Measurements from ENCODE around the gene SPTBN2.

The SPTBN2 gene

GRCh38 chr11:66694056-66694410, 35.0 kb downstream of the SPTBN2 start:
- Histone ChIP-seq H3K4me3 (ENCODE audit: low read depth in 1 of 5, low read length in 5 of 5) (no peak overlapping the region), H3K36me3 (ENCODE audit: control insufficient read depth in 5 of 5, insufficient read depth in 5 of 5, low read length in 5 of 5) (peaks cover 0 to 5% (median 0%) of the 10 kb centered on the region in 5 donors), H3K27me3 (ENCODE audit: control insufficient read depth in 5 of 5, insufficient read depth in 4 of 5, low read length in 5 of 5) (peaks cover 0 to 2% (median 0%) of the 10 kb centered on the region in 5 donors), H3K27ac (ENCODE audit: low read depth, low read length) (no peak overlapping the region), H3K4me1 (ENCODE audit: control insufficient read depth in 5 of 5, insufficient read depth in 5 of 5, low read length in 5 of 5) (peaks cover 0 to 2% (median 0%) of the 10 kb centered on the region in 5 donors), H3K9me3 (ENCODE audit: control insufficient read depth in 5 of 5, low read length in 5 of 5) (no peaks in the 10 kb centered on the region), H3K9ac (ENCODE audit: low read length in 5 of 5) (no peak overlapping the region)

- H3K4me1 ChIP-seq (ENCODE audit: control insufficient read depth in 5 of 5, insufficient read depth in 5 of 5, low read length in 5 of 5) = peaks cover 0 to 2% (median 0%) of the 10 kb centered on the region in 5 donors
- H3K9ac ChIP-seq (ENCODE audit: low read length in 5 of 5) = no peak overlapping the region
- H3K27me3 ChIP-seq (ENCODE audit: control insufficient read depth in 5 of 5, insufficient read depth in 4 of 5, low read length in 5 of 5) = peaks cover 0 to 3% (median 0%) of the 10 kb centered on the region in 5 donors
- H3K9me3 ChIP-seq (ENCODE audit: control insufficient read depth in 5 of 5, low read length in 5 of 5) = no peaks in the 10 kb centered on the region
- peaks cover 0 to 8% (median 0%) of the 10 kb centered on the region in 5 donors for H3K36me3 ChIP-seq (ENCODE audit: control insufficient read depth in 5 of 5, insufficient read depth in 5 of 5, low read length in 5 of 5)
- no peak overlapping the region for H3K27ac ChIP-seq (ENCODE audit: low read depth, low read length)
- H3K4me3 ChIP-seq (ENCODE audit: low read depth in 1 of 5, low read length in 5 of 5) = no peak overlapping the region
Measured at GRCh38 chr11:66693356-66694055, 35.5 kb downstream of the SPTBN2 start.

GRCh38 chr11:66692871-66693331, 36.1 kb downstream of the SPTBN2 start:
- Histone ChIP-seq H3K27ac (ENCODE audit: low read depth, low read length) (no peak overlapping the region), H3K9ac (ENCODE audit: low read length in 5 of 5) (no peak overlapping the region), H3K9me3 (ENCODE audit: control insufficient read depth in 5 of 5, low read length in 5 of 5) (no peaks in the 10 kb centered on the region), H3K36me3 (ENCODE audit: control insufficient read depth in 5 of 5, insufficient read depth in 5 of 5, low read length in 5 of 5) (peaks cover 0 to 8% (median 0%) of the 10 kb centered on the region in 5 donors), H3K4me3 (ENCODE audit: low read depth in 1 of 5, low read length in 5 of 5) (no peak overlapping the region), H3K4me1 (ENCODE audit: control insufficient read depth in 5 of 5, insufficient read depth in 5 of 5, low read length in 5 of 5) (peaks cover 0 to 2% (median 0%) of the 10 kb centered on the region in 5 donors), H3K27me3 (ENCODE audit: control insufficient read depth in 5 of 5, insufficient read depth in 4 of 5, low read length in 5 of 5) (peaks cover 0 to 3% (median 0%) of the 10 kb centered on the region in 5 donors)

- Histone ChIP-seq H3K36me3 (ENCODE audit: control insufficient read depth in 5 of 5, insufficient read depth in 5 of 5, low read length in 5 of 5) (peaks cover 0 to 8% (median 0%) of the 10 kb centered on the region in 5 donors), H3K27me3 (ENCODE audit: control insufficient read depth in 5 of 5, insufficient read depth in 4 of 5, low read length in 5 of 5) (peaks cover 0 to 3% (median 0%) of the 10 kb centered on the region in 5 donors), H3K4me1 (ENCODE audit: control insufficient read depth in 5 of 5, insufficient read depth in 5 of 5, low read length in 5 of 5) (peaks cover 0 to 2% (median 0%) of the 10 kb centered on the region in 5 donors), H3K27ac (ENCODE audit: low read depth, low read length) (no peak overlapping the region), H3K4me3 (ENCODE audit: low read depth in 1 of 5, low read length in 5 of 5) (no peak overlapping the region), H3K9me3 (ENCODE audit: control insufficient read depth in 5 of 5, low read length in 5 of 5) (no peaks in the 10 kb centered on the region), H3K9ac (ENCODE audit: low read length in 5 of 5) (no peak overlapping the region)
Measured at GRCh38 chr11:66692446-66692845, 36.6 kb downstream of the SPTBN2 start.

- Histone ChIP-seq H3K27me3 (ENCODE audit: control insufficient read depth in 5 of 5, insufficient read depth in 4 of 5, low read length in 5 of 5) (peaks cover 0 to 3% (median 0%) of the 10 kb centered on the region in 5 donors), H3K9ac (ENCODE audit: low read length in 5 of 5) (no peak overlapping the region), H3K9me3 (ENCODE audit: control insufficient read depth in 5 of 5, low read length in 5 of 5) (no peaks in the 10 kb centered on the region), H3K27ac (ENCODE audit: low read depth, low read length) (no peak overlapping the region), H3K36me3 (ENCODE audit: control insufficient read depth in 5 of 5, insufficient read depth in 5 of 5, low read length in 5 of 5) (peaks cover 0 to 8% (median 0%) of the 10 kb centered on the region in 5 donors), H3K4me1 (ENCODE audit: control insufficient read depth in 5 of 5, insufficient read depth in 5 of 5, low read length in 5 of 5) (peaks cover 0 to 2% (median 0%) of the 10 kb centered on the region in 5 donors), H3K4me3 (ENCODE audit: low read depth in 1 of 5, low read length in 5 of 5) (no peak overlapping the region)
Measured at GRCh38 chr11:66691311-66691980, 37.6 kb downstream of the SPTBN2 start.

GRCh38 chr11:66689661-66690590, 39.1 kb downstream of the SPTBN2 start:
- no peak overlapping the region for H3K9ac ChIP-seq (ENCODE audit: low read length in 5 of 5)
- no peak overlapping the region for H3K27ac ChIP-seq (ENCODE audit: low read depth, low read length)
- H3K4me3 ChIP-seq (ENCODE audit: low read depth in 1 of 5, low read length in 5 of 5) = no peak overlapping the region

GRCh38 chr11:66688561-66689534, 40.2 kb downstream of the SPTBN2 start:
- peaks cover 0 to 8% (median 0%) of the 10 kb centered on the region in 5 donors for H3K36me3 ChIP-seq (ENCODE audit: control insufficient read depth in 5 of 5, insufficient read depth in 5 of 5, low read length in 5 of 5)
- H3K9me3 ChIP-seq (ENCODE audit: control insufficient read depth in 5 of 5, low read length in 5 of 5) = no peaks in the 10 kb centered on the region
- no peak overlapping the region for H3K9ac ChIP-seq (ENCODE audit: low read length in 5 of 5)
- H3K4me1 ChIP-seq (ENCODE audit: control insufficient read depth in 5 of 5, insufficient read depth in 5 of 5, low read length in 5 of 5) = no peaks in the 10 kb centered on the region
- H3K27me3 ChIP-seq (ENCODE audit: control insufficient read depth in 5 of 5, insufficient read depth in 4 of 5, low read length in 5 of 5) = peaks cover 0 to 3% (median 0%) of the 10 kb centered on the region in 5 donors
- no peak overlapping the region for H3K4me3 ChIP-seq (ENCODE audit: low read depth in 1 of 5, low read length in 5 of 5)
- no peak overlapping the region for H3K27ac ChIP-seq (ENCODE audit: low read depth, low read length)

More at GRCh38 chr11:66689661-66690590, 39.1 kb downstream of the SPTBN2 start:
- H3K36me3 ChIP-seq (ENCODE audit: control insufficient read depth in 5 of 5, insufficient read depth in 5 of 5, low read length in 5 of 5) = peaks cover 0 to 8% (median 0%) of the 10 kb centered on the region in 5 donors
- H3K9me3 ChIP-seq (ENCODE audit: control insufficient read depth in 5 of 5, low read length in 5 of 5) = no peaks in the 10 kb centered on the region
- H3K4me1 ChIP-seq (ENCODE audit: control insufficient read depth in 5 of 5, insufficient read depth in 5 of 5, low read length in 5 of 5) = peaks cover 0 to 2% (median 0%) of the 10 kb centered on the region in 5 donors
- peaks cover 0 to 3% (median 0%) of the 10 kb centered on the region in 5 donors for H3K27me3 ChIP-seq (ENCODE audit: control insufficient read depth in 5 of 5, insufficient read depth in 4 of 5, low read length in 5 of 5)

- peaks cover 0 to 8% (median 0%) of the 10 kb centered on the region in 5 donors for H3K36me3 ChIP-seq (ENCODE audit: control insufficient read depth in 5 of 5, insufficient read depth in 5 of 5, low read length in 5 of 5)
- no peak overlapping the region for H3K9ac ChIP-seq (ENCODE audit: low read length in 5 of 5)
- no peak overlapping the region for H3K27ac ChIP-seq (ENCODE audit: low read depth, low read length)
- no peaks in the 10 kb centered on the region for H3K4me1 ChIP-seq (ENCODE audit: control insufficient read depth in 5 of 5, insufficient read depth in 5 of 5, low read length in 5 of 5)
- H3K9me3 ChIP-seq (ENCODE audit: control insufficient read depth in 5 of 5, low read length in 5 of 5) = no peaks in the 10 kb centered on the region
- no peak overlapping the region for H3K4me3 ChIP-seq (ENCODE audit: low read depth in 1 of 5, low read length in 5 of 5)
- peaks cover 0 to 3% (median 0%) of the 10 kb centered on the region in 5 donors for H3K27me3 ChIP-seq (ENCODE audit: control insufficient read depth in 5 of 5, insufficient read depth in 4 of 5, low read length in 5 of 5)
Measured at GRCh38 chr11:66687831-66688281, 41.2 kb downstream of the SPTBN2 start.

Data from subcutaneous abdominal adipose tissue (tissue), 5 donors.